Hepatocyte (in vitro differentiated cells): ENCODE data around the gene INPP5B.

Experiments used
- CTCF ChIP-seq: fragments of 200-600 bp; sonication (generic); IDR thresholded peaks from 2 replicates; pipeline ENCODE4 v1.5.1; 2016; ENCODE audit warnings: antibody characterized with exemption, mild to moderate bottlenecking; ENCODE audit not compliant: poor library complexity
- EZH2 ChIP-seq: fragments of 200-600 bp; sonication (generic); IDR thresholded peaks from 2 replicates; pipeline ENCODE4 v1.6.1; 2016; ENCODE audit warnings: antibody characterized with exemption, mild to moderate bottlenecking, borderline replicate concordance
- EZH2phosphoT487 ChIP-seq: fragments of 200-600 bp; sonication (generic); IDR thresholded peaks from one replicate; pipeline ENCODE4 v1.6.1; 2018; ENCODE audit warnings: antibody characterized with exemption, mild to moderate bottlenecking, low read depth, moderate library complexity; ENCODE audit not compliant: unreplicated experiment, severe bottlenecking

GRCh38 chr1:37865348-37866120 lies 81.3 kb downstream of the INPP5B start:
- TF ChIP-seq EZH2, result no peak
- TF ChIP-seq CTCF, result no peak
- TF ChIP-seq EZH2phosphoT487, result no peak
